Type B pancreatic cell (in vitro differentiated cells): ENCODE results near the gene DET1. TPM values are rescaled to one million over a fixed set of nuclear protein-coding genes. Genes with fewer than 3 reads are reported as not detected.
A peak's percentile ranks its signal among the peaks of the same experiment; 100 is the strongest.

Source experiments
- DNase-seq: peaks from one replicate; pipeline ENCODE4 v3.0.0; 2021; ENCODE audit warnings: mixed read lengths; ENCODE audit not compliant: unreplicated experiment; ENCODE audit errors: extremely low spot score
- H3K27ac Mint-ChIP-seq: 2 replicates; pipeline ENCODE4 v1.8.0; 2021; ENCODE audit warnings: mild to moderate bottlenecking, mixed read lengths
- H3K27me3 Mint-ChIP-seq: 2 replicates; pipeline ENCODE4 v1.8.0; 2021; ENCODE audit warnings: mixed read lengths
- H3K36me3 Mint-ChIP-seq: 2 replicates; pipeline ENCODE4 v1.8.0; 2021; ENCODE audit warnings: mixed read lengths
- H3K4me1 Mint-ChIP-seq: one replicate; pipeline ENCODE4 v1.8.0; 2021; ENCODE audit warnings: mixed read lengths; ENCODE audit not compliant: unreplicated experiment
- H3K4me3 Mint-ChIP-seq: 2 replicates; pipeline ENCODE4 v1.8.0; 2021; ENCODE audit warnings: mild to moderate bottlenecking, mixed read lengths
- H3K9me3 Mint-ChIP-seq: 2 replicates; pipeline ENCODE4 v1.8.0; 2021; ENCODE audit warnings: mixed read lengths
- total RNA-seq: library from RNA; stranded (reverse); gene quantifications from 2 replicates; pipeline ENCODE4 v1.2.1, GENCODE V29; 2021; ENCODE audit warnings: low replicate concordance
- TF ChIP-seq, protein P1 (sequence below): fragments of 200-600 bp; sonication (generic); conservative IDR thresholded peaks from 2 replicates; pipeline ENCODE4 v1.5.0; 2021; ENCODE audit warnings: antibody characterized with exemption, mild to moderate bottlenecking

DET1 gene
- total RNA-seq, 1 donor from 2014 or later, result 10.7 TPM

DNA sequence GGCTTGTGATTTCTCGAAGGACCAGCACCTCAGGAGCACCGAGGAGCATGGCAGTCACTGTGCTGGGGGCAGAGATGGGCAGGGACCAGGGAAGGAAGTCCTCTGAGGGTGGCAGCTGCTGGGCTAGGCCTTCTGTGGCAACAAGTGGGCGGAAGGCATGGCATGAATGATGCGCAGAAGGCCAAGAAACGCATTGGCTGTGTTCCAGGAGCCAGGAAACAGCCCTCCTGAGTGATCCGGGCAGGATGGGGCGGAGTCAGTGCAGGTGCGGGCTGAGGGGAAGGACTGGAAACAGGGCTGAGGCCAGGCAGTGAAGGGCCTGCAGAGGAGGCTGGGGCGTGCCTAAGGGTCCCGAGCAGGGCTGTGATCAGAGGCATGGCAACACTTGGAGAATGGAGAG, 55.3 kb downstream of the DET1 start:
- TF ChIP-seq, protein P1, sequence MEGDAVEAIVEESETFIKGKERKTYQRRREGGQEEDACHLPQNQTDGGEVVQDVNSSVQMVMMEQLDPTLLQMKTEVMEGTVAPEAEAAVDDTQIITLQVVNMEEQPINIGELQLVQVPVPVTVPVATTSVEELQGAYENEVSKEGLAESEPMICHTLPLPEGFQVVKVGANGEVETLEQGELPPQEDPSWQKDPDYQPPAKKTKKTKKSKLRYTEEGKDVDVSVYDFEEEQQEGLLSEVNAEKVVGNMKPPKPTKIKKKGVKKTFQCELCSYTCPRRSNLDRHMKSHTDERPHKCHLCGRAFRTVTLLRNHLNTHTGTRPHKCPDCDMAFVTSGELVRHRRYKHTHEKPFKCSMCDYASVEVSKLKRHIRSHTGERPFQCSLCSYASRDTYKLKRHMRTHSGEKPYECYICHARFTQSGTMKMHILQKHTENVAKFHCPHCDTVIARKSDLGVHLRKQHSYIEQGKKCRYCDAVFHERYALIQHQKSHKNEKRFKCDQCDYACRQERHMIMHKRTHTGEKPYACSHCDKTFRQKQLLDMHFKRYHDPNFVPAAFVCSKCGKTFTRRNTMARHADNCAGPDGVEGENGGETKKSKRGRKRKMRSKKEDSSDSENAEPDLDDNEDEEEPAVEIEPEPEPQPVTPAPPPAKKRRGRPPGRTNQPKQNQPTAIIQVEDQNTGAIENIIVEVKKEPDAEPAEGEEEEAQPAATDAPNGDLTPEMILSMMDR, result no peak
- Mint-ChIP-seq H3K4me3 (no peak overlapping the region), H3K27ac (no peak overlapping the region), H3K4me1 (no peaks in the 10 kb centered on the region), H3K27me3 (peaks cover 5% of the 10 kb centered on the region), H3K9me3 (no peaks in the 10 kb centered on the region), H3K36me3 (peaks cover 3% of the 10 kb centered on the region)
- DNase-seq, result no peak

DNA sequence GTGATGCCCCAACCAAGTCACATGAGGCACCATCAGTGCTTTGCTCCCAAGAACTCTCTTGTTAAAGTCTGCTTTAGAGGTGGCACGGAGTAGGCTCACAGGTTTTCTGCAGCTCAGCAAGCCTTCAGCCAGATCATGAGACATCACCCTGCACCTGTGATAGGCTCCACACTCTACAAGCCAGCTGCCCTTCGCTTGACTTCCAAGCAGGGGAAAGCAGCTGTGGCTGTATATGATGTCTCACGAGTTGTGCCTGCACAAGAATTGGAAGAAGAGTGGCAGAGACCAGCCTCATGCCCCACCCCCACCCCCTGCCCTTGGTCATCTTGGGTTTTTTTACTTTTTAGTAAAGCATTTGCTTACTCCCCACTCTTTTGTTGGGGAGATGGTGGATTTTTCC, 56.4 kb downstream of the DET1 start:
- no peak overlapping the region for H3K27ac Mint-ChIP-seq
- no peak for DNase-seq

DNA sequence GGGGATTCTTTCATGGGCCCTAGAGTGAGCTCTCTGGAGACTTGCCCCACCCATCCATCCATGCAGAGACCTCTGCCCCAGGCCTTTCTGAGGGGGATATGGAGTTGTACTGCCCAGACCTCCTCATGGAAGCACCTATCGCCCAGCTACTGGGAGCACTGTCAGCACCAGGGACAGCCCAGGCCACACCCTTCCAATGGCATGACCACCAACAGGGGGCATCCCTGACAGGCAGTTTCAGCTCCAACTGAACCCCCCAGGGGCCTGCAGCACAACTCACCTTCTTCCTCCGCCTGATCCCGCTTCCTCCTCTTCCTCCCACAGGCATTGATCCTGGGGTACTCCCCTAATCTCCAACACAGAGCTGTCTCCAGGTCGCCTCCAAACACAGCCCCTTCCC, 57.2 kb downstream of the DET1 start:
- Mint-ChIP-seq H3K9me3 (no peaks in the 10 kb centered on the region), H3K27ac (no peak overlapping the region), H3K4me1 (peaks cover 5% of the 10 kb centered on the region), H3K36me3 (peaks cover 3% of the 10 kb centered on the region), H3K27me3 (peaks cover 14% of the 10 kb centered on the region), H3K4me3 (no peak overlapping the region)
- DNase-seq, result no peak
- TF ChIP-seq, protein P1, result no peak

More for the DNA sequence above, 56.4 kb downstream of the DET1 start:
- no peak overlapping the region for H3K4me3 Mint-ChIP-seq
- TF ChIP-seq, protein P1, result no peak
- H3K36me3 Mint-ChIP-seq, result peaks cover 3% of the 10 kb centered on the region
- H3K9me3 Mint-ChIP-seq, result no peaks in the 10 kb centered on the region
- H3K4me1 Mint-ChIP-seq, result no peaks in the 10 kb centered on the region
- peaks cover 9% of the 10 kb centered on the region for H3K27me3 Mint-ChIP-seq

DNA sequence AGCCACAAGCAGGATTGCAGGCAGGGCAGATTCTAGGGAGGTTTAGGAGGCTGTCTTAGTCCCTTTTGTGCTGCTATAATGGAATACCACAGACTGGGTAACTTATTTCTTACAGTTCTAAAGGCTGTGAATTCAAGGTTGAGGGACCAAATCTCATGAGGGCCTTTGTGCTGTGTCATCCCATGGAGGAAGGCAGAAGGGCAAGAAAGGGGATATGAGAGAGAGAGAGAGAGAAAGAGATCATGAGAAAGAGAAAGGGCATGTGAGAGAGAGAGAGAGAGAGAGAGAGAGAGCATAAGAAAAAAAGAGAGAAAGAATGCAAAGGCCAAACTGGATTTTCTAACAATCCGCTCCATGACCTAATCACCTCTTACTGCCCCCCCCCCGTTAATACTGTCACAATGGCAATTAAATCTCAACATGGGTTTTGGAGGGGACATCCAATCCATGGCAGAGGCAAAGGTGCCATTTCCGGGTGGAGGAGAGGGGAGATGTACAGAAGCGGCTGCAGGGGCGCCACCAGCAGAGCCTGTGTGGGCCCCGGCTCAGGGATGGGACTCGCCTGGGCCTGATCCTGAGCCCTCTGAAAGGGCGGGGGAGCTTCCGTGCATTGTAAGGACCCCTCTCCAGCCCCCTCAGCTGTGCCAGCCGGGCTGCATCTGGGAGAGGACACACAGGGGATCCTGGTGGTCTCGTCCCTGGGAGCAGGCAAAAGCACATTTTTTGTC, 58.5 kb downstream of the DET1 start:
- Mint-ChIP-seq H3K36me3 (peaks cover 3% of the 10 kb centered on the region), H3K4me1 (peaks cover 5% of the 10 kb centered on the region), H3K4me3 (no peak overlapping the region), H3K27me3 (peaks cover 14% of the 10 kb centered on the region), H3K27ac (peak overlapping the region; percentile 10), H3K9me3 (no peaks in the 10 kb centered on the region)
- TF ChIP-seq, protein P1, result no peak
- DNase-seq, result no peak

DNA sequence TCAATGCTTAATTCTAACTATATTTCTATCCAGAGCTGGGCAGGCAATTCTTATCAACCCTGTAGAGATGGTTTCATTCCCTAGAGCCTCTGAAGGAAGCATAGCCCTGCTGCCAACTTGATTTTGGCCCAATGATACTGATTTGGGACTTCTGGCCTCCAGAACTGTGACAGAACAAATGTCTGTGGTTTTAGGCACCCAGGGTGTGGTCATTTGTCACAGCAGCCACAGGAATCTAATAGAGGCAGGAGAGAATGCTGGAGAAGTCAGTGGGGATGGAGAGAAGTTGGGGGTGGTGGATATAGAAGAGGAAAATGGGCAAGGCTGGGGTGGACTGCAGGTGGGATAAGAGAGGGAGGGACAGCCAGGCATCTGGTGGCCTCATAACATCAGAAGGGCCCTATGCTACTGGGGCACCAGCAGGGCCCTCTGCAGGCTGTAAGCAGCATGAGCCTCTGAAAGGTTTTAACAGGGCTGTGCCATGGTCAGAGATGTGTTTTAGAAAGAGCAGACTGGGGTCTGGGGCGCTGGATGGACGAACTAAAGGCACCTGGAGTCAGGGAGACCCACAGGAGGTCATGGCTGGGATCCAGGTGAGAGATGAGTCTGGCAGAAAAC, 59.2 kb downstream of the DET1 start:
- TF ChIP-seq, protein P1, result no peak
- DNase-seq, result no peak
- Mint-ChIP-seq H3K9me3 (no peaks in the 10 kb centered on the region), H3K27me3 (peaks cover 14% of the 10 kb centered on the region), H3K4me1 (peaks cover 5% of the 10 kb centered on the region), H3K36me3 (peaks cover 3% of the 10 kb centered on the region), H3K4me3 (no peak overlapping the region), H3K27ac (peak overlapping the region; percentile 10)
